Measurements from ENCODE around the gene KRTAP4-4. TPM values are rescaled to one million over a fixed set of nuclear protein-coding genes. Genes with fewer than 3 reads are reported as not detected.
A peak's percentile ranks its signal among the peaks of the same experiment; 100 is the strongest.
"Not testable (repeated sequence)": the region's sequence is repeated elsewhere in the genome, so short reads cannot be mapped to it uniquely, and the experiment has no call there.

KRTAP4-4 gene
- total RNA-seq, 1 donor: not detected

GRCh38 chr17:41149652-41149985 is 10.9 kb downstream of the KRTAP4-4 start, which contains the start of gene KRTAP4-5:
Gene KRTAP4-5 (minus strand): TSS chr17:41149825. CDS start chr17:41149767, 58 bp downstream.
- no peak for TF ChIP-seq CTCF (IDR thresholded peaks at IDR 0.05; ENCODE audit: insufficient read depth, low read depth, low read length)
- DNase-seq (ENCODE audit: low read depth): no peak

GRCh38 chr17:41148971-41149651 is 11.4 kb downstream of the KRTAP4-4 start:
- not testable (repeated sequence) for H3K4me3 ChIP-seq (ENCODE audit: low read depth, low read length); DNase-seq (ENCODE audit: low read depth)

More at GRCh38 chr17:41149652-41149985, 10.9 kb downstream of the KRTAP4-4 start, which contains the start of gene KRTAP4-5:
- H3K4me3 ChIP-seq (ENCODE audit: low read depth, low read length): no peak within 1 kb of the TSS

- DNase-seq (ENCODE audit: low read depth): no peak
- no peak for TF ChIP-seq CTCF (IDR thresholded peaks at IDR 0.05; ENCODE audit: insufficient read depth, low read depth, low read length)
- no peak overlapping the region for H3K4me3 ChIP-seq (ENCODE audit: low read depth, low read length)
Measured at GRCh38 chr17:41147531-41148204, 12.9 kb downstream of the KRTAP4-4 start.

- no peak overlapping the region for H3K4me3 ChIP-seq (ENCODE audit: low read depth, low read length)
- TF ChIP-seq CTCF (IDR thresholded peaks at IDR 0.05; ENCODE audit: insufficient read depth, low read depth, low read length): no peak
- no peak for DNase-seq (ENCODE audit: low read depth)
Measured at GRCh38 chr17:41145261-41145660, 15.3 kb downstream of the KRTAP4-4 start.

GRCh38 chr17:41144846-41145245 is 15.7 kb downstream of the KRTAP4-4 start:
- no peak for DNase-seq (ENCODE audit: low read depth)
- no peak overlapping the region for H3K4me3 ChIP-seq (ENCODE audit: low read depth, low read length)
- TF ChIP-seq CTCF (IDR thresholded peaks at IDR 0.05; ENCODE audit: insufficient read depth, low read depth, low read length): no peak

GRCh38 chr17:41141361-41141760 is 19.2 kb downstream of the KRTAP4-4 start:
- TF ChIP-seq CTCF (IDR thresholded peaks at IDR 0.05; ENCODE audit: insufficient read depth, low read depth, low read length): no peak
- no peak overlapping the region for H3K4me3 ChIP-seq (ENCODE audit: low read depth, low read length)
- no peak for DNase-seq (ENCODE audit: low read depth)

GRCh38 chr17:41140360-41141131 is 20.0 kb downstream of the KRTAP4-4 start, which contains the start of gene KRTAP4-6:
Gene KRTAP4-6 (minus strand): TSS chr17:41140544. CDS start chr17:41140487, 57 bp downstream.
- no peak within 1 kb of the TSS for H3K4me3 ChIP-seq (ENCODE audit: low read depth, low read length)
- peak; percentile 15 for DNase-seq (ENCODE audit: low read depth)
- TF ChIP-seq CTCF (IDR thresholded peaks at IDR 0.05; ENCODE audit: insufficient read depth, low read depth, low read length): no peak

GRCh38 chr17:41139865-41140264 is 20.7 kb downstream of the KRTAP4-4 start:
- not testable (repeated sequence) for DNase-seq (ENCODE audit: low read depth)

More at GRCh38 chr17:41139865-41140264, 20.7 kb downstream of the KRTAP4-4 start:
- not testable (repeated sequence) for H3K4me3 ChIP-seq (ENCODE audit: low read depth, low read length)

Measured in fibroblast of villous mesenchyme (primary cell).